OCI-M2 (cell line): ENCODE data around the gene TTC27.

Source experiments
- DNase-seq: peaks from one replicate; lab custom pipeline; 2025; ENCODE audit not compliant: unreplicated experiment; lab: John Stamatoyannopoulos, UW

Gene TTC27

DNA sequence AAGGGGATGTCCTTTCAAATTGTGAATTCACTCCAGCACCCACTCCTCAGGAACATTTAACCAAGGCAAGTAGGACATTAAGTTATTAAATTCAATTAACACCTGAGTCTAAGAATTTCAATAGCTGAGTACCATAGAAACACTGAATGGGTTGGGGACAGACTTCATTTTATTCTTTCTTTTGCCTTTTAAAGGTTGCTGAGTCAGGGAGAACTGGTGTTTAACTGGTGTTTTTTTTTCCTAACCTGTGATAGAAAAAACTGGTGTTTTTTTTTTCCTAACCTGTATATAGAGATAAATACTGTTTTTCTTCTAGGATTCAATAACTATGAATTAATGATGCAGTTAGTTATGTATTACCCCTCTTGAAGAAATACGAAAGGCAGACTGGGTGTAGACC, 38.9 kb downstream of the TTC27 start:
- no peak for DNase-seq

DNA sequence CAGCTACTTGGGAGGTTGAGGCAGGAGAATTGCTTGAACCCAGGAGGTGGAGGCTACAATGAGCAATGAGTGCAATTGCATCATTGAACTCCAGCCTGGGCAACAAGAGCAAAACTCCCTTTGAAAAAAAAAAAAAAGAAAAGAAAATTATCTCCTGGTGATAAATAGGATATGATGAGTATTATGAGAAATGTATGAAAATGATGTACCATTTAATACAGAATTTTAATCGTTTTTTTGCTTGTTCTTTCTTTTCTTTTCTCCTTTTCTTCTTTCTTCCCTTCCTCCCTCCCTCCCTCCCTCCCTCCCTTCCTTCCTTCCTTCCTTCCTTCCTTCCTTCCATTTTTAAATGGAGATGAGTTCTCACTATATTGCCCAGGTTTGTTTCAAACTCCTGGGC, 40.4 kb downstream of the TTC27 start:
- no peak for DNase-seq

DNA sequence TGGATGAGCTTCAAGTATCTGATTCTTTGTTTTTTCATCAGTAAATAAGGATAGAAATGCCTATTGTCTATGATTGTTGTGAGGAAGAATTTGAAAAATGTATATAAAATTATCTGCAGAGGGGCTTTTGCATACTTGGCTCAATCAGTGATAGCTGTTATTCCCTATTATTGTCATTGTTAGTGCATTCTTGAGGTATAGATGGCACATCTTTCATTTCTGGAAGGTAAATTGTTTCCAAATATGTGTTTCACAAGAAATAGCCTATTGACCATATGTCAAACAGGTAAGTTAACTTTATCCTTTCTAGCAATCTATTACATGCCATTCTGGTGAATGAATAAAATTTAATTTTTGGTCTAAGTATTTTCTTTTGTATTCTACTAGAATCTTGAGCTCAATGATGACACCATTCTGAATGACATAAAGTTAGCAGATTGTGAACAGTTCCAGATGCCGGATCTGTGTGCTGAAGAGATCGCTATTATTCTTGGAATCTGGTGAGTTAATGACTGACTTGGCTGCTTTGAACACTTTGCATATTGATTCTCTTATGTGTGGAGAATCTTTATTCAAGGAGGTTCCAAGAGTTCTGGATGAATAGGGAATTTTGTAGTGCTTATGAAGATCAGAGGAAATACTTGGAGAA, 44.2 kb downstream of the TTC27 start:
- no peak for DNase-seq

DNA sequence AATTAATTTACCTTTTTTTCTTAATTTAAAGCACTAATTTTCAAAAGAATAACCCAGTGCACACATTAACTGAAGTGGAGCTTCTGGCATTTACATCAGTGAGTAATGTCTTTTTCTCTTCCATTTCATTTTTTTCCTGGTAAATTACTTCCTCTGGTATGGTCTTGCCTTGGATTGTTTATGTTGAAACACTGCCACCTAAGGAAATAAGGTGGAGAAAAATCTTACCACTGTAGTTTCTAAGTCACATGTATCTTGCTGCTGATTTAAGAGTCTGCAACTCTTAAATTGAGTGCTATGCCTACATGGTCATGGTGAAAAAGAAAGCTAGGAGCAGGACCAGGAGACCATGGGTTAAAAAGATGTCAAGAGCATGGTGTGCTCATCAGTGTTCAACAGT, 51.0 kb downstream of the TTC27 start:
- no peak for DNase-seq

DNA sequence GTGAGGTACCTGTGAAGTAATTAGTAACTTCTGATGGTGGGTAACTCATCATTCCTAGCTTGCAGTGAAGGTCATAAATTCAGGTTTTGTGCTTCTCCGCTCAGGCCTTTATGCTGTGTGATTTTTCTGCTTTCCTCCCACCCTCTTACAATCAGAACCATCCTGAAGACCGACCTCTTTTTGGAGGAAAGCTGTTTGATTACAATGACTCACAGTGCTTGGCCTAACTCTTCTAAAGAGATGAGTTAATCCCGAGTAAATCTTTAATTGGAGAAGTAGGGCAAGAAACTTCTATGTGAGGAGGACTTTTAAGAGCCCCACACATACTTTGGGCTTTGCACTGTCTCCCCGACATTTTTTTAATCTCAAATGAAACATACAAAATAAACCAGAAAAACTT, 53.1 kb downstream of the TTC27 start:
- no peak for DNase-seq

DNA sequence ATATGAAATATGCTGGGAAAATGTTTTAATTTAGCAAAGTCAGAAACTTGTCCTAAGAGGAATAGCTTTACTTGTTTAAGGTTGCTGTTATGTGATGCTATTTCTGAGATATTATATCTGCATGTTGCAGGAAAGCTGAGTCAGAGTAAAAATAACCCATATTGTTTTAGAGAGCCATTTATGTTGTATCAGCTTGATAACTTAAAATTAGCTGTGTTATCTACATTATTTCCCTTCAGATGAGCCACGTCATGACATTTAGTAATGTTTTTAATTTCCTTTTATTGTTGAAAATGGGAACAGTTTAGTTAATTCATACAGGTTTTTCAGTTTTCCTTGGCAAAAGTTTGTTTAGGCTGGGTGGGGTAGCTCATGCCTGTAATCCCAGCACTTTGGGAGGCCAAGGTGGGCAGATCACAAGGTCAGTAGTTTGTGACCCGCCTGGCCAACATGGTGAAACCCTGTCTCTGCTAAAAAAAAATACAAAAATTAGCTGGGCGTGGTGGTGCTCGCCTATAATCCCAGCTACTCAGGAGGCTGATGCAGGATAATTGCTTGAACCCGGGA, 55.8 kb downstream of the TTC27 start:
- DNase-seq = no peak

DNA sequence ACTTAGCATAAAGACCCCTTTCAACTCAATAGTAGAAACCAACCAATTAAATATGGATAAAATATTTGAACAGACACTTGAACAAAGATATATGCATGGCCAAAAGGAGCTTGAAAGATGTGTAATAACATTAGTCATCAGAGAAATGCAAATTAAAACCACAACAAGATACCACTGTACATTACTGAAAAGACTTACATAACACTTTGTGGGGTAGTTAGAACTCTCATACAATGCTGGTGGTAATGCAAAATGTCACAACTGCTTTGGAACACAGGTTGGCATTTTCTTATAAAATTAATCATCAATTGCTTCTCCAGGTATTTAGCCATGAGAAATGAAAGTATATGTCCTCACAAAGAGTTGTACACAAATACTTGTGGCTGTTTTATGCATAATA, 60.7 kb downstream of the TTC27 start:
- DNase-seq = no peak

DNA sequence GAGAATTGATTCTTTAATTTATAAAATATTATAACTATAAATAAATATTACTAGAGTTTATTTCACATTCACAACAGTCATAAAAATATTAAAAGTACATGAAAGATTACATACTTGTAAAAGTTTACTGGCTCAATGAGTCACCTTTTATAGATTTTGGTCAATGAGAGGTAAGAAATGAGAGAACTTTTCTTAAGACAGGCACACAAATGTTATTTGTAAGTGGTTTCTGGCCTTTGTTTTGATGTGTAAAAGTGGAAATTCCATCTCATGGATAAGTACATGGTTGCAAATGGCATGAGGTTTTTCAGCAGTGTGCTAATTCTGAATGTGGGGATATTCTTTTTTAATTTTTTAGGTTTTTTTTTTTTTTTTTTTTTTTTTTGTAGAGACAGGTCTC, 63.8 kb downstream of the TTC27 start:
- DNase-seq = no peak

DNA sequence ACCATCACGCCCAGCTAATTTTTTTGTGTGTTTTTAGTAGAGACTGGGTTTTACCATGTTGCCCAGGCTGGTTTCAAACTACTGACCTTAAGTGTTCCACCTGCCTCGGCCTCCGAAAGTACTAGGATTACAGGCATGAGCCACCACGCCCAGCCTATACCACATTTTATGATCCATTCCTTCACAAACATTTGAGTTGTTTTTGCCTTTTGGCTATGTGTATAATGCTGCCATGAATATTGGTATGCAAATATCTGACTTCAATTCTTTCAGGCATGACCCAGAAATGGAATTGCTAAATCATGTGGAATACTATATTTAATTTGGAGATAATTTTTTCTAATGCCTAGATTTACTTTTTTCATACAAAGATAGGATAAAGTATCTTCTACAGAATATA, 68.6 kb downstream of the TTC27 start:
- DNase-seq = no peak

DNA sequence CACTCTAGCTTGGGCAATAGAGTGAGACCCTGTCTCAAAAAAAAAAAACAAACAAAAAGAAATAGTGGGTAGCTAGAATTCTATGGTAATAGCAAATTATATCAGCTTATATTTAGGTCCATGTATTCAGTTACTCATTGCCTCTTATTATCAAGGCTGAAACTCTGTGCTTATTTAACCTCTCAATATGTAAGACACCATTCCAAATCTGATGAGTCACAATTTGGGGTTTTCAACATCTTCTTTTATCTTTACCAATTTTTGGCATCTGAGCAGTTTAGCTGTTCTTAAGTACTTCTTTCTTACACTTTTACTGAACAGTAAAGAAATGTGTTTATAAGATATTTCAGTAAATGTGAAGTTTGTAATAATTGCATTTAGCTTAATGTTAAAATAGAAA, 69.3 kb downstream of the TTC27 start:
- no peak for DNase-seq

DNA sequence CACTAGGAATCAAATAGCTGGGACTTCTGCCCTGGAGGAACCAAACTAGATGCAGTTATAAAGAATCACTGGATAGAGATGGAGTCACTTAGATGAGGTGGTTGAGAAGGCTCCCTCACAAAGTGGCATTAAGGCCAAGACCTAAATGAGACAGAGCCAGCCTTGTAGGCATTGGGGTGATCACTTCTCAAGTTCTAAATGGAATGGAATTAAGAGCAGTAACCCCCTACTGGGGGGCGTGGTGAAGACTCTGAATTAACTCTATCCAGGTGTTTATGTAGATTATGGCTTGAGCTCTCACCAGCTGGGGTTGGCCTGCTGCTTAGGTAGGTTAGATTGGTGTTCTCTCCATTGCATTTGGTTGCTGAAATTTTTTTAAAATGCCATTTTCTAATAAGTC, 71.3 kb downstream of the TTC27 start:
- no peak for DNase-seq

DNA sequence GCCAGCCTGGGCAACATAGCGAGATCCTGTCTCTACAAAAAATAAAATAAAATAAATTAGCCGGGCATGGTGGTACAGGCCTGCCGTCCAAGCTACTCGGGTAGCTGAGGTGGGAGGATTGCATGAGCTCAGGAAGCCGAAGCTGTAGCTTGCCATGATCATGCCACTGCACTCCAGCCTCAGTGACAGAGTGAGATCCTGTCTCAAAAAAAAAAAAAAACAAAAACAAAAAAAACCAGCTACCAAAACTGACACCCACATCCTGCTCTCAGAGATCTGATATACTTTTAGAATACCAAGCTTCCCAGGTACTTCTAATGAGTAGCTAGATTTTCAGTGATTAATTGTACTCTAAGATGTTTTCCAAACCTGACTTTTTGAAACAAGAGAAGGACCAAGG, 74.0 kb downstream of the TTC27 start:
- DNase-seq = no peak

DNA sequence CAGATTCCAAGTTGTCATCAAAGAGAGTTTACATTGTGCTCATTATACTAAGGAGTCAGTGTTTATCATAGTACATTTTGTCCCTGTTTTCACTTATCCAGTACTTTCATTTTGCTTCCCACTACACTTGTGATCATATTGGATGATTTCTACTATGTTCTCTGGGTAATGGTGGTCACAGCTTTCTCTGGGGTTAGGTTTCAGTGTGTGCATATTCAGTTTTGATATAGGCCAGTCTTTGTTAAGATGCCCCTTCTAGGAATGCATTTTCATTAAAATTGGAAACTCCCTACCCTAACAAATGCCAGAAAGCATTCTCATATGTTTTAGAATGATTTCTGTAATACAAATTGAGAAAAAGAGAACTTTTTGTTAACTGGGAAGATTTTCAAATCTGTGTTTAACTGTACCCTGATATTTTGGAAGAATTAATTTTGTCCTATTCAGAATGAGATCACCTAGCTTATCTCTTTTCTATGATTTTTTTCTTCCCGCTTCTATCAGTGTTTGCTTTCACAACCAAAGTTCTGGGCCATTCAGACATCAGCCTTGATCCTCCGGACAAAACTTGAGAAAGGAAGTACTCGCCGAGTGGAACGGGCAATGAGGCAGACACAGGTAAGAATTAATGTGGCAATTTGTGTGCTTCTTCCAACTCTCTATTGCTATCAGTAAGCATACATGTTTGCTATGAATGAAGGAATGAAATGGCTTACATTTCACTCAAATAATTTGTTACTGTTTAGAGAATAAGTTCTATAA, 74.6 kb downstream of the TTC27 start:
- DNase-seq = no peak

DNA sequence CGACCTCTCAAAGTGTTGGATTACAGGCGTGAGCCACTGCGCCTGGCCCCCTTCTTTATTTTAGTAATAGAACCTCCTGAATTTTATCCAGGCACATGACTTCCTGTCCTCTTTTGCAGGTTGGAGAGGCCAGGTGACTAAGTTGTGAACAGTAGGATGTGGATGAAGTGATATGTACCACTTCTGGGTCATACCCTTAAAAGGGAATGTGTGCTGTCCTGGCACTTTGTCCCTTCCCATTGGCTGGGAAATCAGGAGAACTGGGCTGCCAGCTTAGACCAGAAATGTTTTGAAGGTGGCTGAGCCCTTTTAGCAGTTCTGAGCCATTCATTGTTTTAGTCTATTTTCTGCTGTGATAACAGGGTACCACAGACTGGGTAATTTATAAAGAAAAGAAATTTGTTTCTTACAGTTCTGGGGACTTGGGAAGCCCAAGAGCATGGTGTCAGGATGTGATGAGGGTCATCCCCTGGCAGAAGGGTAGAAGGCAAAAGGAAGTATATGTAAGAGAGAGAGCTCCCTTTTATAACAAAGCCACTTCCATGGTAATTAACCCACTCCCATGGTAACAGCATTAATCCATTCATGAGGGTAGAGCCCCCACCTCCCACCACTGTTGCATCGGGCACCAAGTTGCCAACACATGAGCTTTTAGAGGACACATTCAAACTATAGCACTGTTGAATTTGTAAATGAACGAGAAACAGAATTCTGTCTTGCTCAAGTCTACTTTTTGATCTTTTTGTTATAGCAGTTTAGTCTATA, 79.1 kb downstream of the TTC27 start:
- DNase-seq = no peak

DNA sequence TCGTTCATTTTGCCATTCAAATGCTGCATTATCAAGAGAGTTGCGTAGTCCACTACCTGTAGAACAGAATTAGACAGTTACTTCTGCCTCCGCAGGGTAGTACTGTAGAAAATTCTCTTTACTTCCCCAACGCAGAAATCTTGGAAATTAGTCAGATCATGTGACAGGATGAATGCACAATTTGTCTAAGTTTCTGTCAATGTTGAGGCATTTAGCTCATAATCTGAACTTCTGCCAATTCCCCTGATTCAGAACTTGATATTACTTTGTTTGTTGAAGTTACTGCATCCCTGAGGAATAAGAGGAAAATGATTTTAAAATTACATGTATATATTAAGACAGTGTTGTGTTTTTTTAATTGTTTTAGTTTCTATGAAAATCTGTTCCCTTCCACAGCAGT, 83.4 kb downstream of the TTC27 start:
- no peak for DNase-seq

DNA sequence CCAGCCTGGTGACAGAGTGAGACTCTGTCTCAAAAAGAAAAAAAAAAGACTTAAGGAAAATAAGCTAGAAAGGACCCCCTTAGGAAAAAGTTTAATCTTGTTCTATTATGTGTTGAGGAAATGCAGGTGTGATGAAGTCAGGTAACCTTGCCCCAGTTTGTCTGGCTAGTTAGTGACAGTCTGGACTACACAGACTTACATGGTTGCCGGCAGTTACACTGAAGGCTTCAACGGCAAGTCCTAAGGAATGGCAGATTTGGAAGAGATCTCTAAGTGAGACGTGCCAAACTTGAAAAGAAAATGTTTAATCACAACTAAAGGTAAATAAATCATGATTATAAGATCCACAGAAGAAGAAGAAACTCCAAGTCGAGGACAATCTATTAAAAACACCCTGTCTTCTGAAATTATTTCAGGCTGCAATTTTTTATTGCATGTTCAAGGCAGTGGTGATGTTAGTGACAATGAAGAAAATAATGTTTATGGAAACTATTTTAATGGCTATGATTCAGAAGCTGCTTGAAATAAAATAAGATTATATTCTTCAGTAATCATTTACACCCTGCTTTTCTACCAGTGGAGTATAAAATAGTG, 84.2 kb downstream of the TTC27 start:
- DNase-seq = no peak

DNA sequence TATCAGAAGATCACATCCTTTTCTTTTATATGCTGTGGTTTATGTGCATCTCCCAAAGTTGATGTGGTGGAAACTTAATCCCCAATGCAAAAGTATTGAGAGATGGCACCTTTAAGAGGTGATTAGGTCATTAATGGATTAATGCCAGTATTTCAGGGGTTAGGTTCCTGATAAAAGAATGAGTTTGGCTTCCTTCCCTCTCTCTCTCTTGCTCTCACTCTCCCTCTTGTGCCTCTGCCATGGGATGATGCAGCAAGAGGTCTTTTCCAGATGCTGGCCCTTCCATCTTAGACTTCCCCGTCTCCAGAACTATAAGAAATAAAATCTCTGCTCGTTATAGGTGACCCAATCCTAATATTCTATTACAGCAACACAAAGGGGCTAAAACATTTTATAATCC, 85.0 kb downstream of the TTC27 start:
- DNase-seq = no peak

DNA sequence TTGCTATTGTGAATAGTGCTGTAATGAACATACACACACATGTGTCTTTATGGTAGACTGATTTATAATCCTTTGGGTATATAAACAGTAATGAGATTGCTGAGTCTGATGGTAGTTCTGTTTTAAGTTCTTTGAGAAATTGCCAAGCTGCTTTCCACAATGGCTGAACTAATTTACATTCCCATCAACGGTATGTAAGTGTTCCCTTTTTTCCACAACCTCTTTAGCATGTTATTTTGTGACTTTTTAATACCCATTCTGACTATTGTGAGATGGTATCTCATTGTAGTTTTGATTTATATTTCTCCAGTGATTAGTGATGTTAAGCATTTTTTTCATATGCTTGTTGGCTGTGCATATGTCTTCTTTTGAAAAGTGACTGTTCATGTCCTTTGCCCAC, 86.7 kb downstream of the TTC27 start:
- no peak for DNase-seq

DNA sequence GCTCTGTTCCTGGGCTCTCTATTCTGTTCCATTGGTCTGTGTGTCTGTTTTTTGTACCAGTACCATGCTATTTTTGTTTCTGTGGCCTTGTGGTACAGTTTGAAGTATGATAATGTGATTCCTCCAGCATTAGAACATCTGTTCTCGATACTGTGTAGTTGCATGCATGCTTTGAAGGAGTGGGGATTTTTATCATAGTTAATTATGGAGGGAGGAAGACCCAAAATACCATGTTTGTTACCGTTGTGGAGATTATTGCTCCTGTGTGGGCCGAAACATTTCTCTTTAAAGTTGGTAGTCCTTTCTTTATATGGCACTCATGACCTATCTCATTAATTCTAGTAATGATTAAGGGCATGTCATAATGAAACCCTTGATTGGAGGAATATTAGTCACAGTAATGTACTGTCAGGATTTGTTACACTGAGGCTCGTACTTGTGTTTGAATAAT, 87.6 kb downstream of the TTC27 start:
- DNase-seq = no peak

DNA sequence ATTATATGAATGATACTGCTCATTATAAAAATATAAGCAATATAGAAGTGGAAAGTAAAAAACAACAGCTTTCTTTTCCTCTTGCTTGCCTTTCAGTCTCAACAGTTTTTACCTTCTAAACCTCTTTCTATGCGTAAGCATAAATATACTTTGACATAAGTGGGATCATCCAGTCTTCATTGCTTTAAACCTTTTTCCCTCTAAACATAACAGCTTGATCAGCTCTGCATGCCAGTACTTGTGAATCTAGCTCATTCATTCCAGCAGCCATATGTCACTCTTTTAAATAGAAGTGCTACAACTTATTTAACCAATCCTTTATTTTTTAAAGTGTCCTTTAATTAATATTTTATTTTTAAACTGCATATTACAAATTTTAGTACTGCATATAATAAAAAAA, 88.1 kb downstream of the TTC27 start:
- DNase-seq = no peak

DNA sequence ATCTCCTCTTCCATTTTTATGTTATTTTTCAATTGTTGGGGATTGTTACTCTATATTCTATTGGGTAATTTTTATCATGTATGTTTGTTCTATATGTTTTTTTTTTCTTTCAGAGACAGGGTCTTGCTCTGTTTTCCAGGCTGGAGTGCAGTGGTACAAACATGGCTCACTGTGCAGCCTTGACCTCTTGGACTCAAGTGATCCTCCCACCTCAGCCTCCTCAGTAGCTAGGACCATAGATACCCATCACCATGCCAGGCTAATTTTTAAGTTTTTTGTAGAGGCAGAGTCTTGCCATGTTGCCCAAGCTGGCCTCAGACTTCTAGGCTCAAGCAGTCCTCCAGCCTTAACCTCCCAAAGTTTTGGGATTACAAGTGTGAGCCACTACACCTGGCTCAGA, 88.7 kb downstream of the TTC27 start:
- DNase-seq = no peak
